MM.1S (cell line): Measurements from ENCODE around the gene CLP1.

ENCODE experiments used
- EZH2 ChIP-seq: fragments of 300-600 bp; sonication (generic); optimal IDR thresholded peaks from 2 replicates; pipeline ENCODE3; 2017; ENCODE audit warnings: low read depth, mild to moderate bottlenecking, antibody characterized with exemption, low read length, mixed read lengths
- EZH2phosphoT487 ChIP-seq: fragments of 300-600 bp; sonication (generic); IDR thresholded peaks from 2 replicates; pipeline ENCODE4 v1.6.1; 2018; ENCODE audit warnings: antibody characterized with exemption, low read length
- TF ChIP-seq, protein P1 (sequence below): fragments of 300-600 bp; sonication (generic); IDR thresholded peaks from 2 replicates; pipeline ENCODE4 v1.5.1; 2016; ENCODE audit warnings: antibody characterized with exemption, low read length, mixed read lengths

DNA sequence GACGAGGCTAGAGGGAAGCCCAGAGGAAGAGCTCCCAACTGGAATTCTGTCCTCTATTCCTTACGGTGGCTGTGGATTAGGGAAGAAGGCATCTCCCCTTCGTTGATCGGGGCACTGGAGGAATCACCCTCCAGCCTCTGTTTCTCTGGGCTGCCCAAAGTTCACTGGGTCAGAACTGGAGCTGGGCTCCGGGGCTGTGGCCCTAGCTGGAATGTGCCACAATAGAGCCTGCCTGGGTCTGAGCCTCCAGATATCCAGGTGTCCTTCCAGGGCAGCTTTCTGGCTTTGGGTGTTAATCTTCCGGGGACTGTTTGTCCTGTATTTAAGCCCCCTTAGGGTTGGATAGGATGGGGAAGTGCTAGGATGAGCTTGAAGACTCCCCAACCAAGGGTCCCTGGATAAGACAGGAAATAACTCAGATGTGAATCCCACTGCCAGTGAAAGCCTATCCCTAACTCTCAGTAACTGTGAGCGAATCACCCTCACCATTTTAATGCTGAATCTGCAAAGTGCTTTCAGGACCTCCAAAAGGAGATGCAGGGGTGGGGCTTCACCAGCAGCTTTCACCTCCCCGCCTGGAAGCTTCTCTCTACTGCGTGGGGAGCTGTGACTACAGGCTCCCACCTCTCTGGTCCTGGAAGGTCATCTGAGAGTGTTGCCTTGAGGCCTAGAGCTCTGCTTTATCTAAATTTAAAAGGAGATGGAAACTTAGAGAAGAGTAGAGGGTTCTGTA, 17.3 kb upstream of the CLP1 start:
- TF ChIP-seq, protein P1, sequence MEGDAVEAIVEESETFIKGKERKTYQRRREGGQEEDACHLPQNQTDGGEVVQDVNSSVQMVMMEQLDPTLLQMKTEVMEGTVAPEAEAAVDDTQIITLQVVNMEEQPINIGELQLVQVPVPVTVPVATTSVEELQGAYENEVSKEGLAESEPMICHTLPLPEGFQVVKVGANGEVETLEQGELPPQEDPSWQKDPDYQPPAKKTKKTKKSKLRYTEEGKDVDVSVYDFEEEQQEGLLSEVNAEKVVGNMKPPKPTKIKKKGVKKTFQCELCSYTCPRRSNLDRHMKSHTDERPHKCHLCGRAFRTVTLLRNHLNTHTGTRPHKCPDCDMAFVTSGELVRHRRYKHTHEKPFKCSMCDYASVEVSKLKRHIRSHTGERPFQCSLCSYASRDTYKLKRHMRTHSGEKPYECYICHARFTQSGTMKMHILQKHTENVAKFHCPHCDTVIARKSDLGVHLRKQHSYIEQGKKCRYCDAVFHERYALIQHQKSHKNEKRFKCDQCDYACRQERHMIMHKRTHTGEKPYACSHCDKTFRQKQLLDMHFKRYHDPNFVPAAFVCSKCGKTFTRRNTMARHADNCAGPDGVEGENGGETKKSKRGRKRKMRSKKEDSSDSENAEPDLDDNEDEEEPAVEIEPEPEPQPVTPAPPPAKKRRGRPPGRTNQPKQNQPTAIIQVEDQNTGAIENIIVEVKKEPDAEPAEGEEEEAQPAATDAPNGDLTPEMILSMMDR: no peak
- TF ChIP-seq EZH2 (no peak), EZH2phosphoT487 (no peak)
